ENCODE data around the gene DTX1.

DNA sequence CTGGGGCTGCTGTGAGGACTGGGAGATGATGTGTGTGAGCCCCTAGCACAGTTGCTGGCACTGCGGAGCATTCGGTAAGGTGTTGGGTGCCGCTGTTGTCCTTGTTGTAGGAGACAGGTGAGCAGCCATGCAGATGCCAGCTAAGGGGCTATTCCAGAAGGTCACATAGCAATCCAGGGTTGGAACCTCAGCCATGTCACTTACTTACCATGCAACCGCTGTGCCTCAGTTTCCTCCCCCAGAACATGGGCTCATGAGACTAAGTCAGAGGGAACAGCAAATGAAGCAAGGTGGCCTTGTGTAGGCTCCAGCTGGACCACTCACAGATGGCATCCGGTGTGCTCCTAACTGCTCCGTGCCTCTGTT lies 13.2 kb downstream of the DTX1 start:
- TF ChIP-seq POLR2A (IDR thresholded peaks at IDR 0.05), result no peak
- TF ChIP-seq, protein P1, sequence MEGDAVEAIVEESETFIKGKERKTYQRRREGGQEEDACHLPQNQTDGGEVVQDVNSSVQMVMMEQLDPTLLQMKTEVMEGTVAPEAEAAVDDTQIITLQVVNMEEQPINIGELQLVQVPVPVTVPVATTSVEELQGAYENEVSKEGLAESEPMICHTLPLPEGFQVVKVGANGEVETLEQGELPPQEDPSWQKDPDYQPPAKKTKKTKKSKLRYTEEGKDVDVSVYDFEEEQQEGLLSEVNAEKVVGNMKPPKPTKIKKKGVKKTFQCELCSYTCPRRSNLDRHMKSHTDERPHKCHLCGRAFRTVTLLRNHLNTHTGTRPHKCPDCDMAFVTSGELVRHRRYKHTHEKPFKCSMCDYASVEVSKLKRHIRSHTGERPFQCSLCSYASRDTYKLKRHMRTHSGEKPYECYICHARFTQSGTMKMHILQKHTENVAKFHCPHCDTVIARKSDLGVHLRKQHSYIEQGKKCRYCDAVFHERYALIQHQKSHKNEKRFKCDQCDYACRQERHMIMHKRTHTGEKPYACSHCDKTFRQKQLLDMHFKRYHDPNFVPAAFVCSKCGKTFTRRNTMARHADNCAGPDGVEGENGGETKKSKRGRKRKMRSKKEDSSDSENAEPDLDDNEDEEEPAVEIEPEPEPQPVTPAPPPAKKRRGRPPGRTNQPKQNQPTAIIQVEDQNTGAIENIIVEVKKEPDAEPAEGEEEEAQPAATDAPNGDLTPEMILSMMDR (IDR thresholded peaks at IDR 0.05), result no peak
- TF ChIP-seq EP300 (IDR thresholded peaks at IDR 0.05), result no peak
- no peak for TF ChIP-seq POLR2AphosphoS5 (IDR thresholded peaks at IDR 0.05)

Measured in stomach (tissue), 4 donors.